ENCODE results near the gene CAPN14. TPM values are rescaled to one million over a fixed set of nuclear protein-coding genes. Genes with fewer than 3 reads are reported as not detected.

Gene CAPN14
- total RNA-seq, 3 donors from 2014 or later = 0.16 to 0.44 (median 0.33) TPM

DNA sequence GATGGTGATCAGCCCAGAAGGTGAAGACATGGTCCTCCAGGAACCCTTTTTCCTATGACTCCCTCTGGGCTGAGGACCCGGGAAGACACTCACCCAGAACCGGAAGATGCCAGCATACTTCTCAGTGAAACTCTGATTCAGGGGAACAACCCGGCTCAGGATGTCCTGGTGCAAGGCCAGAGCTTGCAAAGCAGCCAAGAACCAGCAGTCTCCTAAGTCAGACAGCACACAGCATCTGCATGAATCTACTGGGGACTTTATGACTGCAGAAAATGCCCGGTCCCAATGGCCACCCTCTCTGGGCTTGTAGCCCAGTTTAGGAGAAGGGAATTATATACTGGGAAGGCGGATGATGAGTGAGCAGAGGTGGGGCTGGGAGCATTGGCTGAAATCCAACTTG is 15.3 kb downstream of the CAPN14 start:
- no peak for DNase-seq (ENCODE audit: low spot score in 2 of 2)
- H3K9me3 ChIP-seq = no peaks in the 10 kb centered on the region
- TF ChIP-seq, protein P1, sequence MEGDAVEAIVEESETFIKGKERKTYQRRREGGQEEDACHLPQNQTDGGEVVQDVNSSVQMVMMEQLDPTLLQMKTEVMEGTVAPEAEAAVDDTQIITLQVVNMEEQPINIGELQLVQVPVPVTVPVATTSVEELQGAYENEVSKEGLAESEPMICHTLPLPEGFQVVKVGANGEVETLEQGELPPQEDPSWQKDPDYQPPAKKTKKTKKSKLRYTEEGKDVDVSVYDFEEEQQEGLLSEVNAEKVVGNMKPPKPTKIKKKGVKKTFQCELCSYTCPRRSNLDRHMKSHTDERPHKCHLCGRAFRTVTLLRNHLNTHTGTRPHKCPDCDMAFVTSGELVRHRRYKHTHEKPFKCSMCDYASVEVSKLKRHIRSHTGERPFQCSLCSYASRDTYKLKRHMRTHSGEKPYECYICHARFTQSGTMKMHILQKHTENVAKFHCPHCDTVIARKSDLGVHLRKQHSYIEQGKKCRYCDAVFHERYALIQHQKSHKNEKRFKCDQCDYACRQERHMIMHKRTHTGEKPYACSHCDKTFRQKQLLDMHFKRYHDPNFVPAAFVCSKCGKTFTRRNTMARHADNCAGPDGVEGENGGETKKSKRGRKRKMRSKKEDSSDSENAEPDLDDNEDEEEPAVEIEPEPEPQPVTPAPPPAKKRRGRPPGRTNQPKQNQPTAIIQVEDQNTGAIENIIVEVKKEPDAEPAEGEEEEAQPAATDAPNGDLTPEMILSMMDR (IDR thresholded peaks at IDR 0.05) = no peak
- TF ChIP-seq POLR2AphosphoS5 (IDR thresholded peaks at IDR 0.05) = no peak
- no peak for TF ChIP-seq POLR2A (IDR thresholded peaks at IDR 0.05)
- intact Hi-C loops (cut with DNase I; ENCODE audit: low total_unique reads) = no loop called here
- no peaks in the 10 kb centered on the region for H3K4me1 ChIP-seq
- H3K36me3 ChIP-seq = no peaks in the 10 kb centered on the region
- H3K27me3 ChIP-seq = no peaks in the 10 kb centered on the region
- H3K4me3 ChIP-seq = no peak overlapping the region
- no peak overlapping the region for H3K27ac ChIP-seq

DNA sequence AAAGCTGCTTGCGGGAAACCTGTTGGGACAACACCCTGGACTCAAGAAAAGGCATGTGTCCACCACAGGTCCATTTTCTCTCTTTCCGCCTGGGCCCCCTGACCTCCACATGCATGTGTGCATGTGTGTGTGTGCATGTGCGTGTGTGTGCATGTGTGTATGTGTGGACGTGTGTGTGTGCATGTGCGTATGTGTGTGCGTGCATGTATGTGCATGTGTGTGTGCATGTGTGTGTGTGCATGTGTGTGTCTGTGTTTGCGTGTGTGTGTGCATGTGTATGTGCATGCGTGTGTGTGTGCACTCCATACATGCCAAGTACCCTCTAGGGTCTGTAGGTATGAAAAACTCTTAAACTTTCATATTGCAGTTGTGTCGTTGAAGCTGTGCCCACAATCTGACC is 16.3 kb downstream of the CAPN14 start:
- no peak overlapping the region for H3K4me3 ChIP-seq
- H3K27ac ChIP-seq = no peak overlapping the region
- intact Hi-C loops (cut with DNase I; ENCODE audit: low total_unique reads) = no loop called here
- TF ChIP-seq, protein P1 (IDR thresholded peaks at IDR 0.05) = no peak
- no peak for TF ChIP-seq POLR2A (IDR thresholded peaks at IDR 0.05)
- no peak for TF ChIP-seq POLR2AphosphoS5 (IDR thresholded peaks at IDR 0.05)
- no peak for DNase-seq (ENCODE audit: low spot score in 2 of 2)
- H3K4me1 ChIP-seq = no peaks in the 10 kb centered on the region
- H3K36me3 ChIP-seq = no peaks in the 10 kb centered on the region
- no peaks in the 10 kb centered on the region for H3K9me3 ChIP-seq
- no peaks in the 10 kb centered on the region for H3K27me3 ChIP-seq

DNA sequence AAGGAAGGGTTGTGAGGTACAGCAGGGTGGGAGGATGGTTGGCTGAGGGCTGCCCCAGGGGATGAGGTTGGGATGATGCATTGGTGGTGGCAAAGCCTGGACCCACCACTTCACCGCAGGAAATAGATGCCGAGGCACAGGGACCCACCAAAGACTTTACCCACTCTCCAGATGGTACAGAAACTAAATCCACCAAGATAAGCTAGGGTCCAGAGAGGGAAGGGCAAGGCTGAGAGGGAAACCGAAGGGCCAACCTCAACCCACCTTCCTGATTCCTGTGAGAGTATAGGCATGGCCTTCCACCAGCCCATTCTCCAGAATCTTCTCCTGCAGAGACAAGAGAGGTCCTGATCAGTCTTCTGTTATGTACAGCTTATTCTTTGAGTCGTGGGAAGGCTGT is 18.1 kb downstream of the CAPN14 start:
- H3K9me3 ChIP-seq = no peaks in the 10 kb centered on the region
- no peaks in the 10 kb centered on the region for H3K36me3 ChIP-seq
- H3K27me3 ChIP-seq = no peaks in the 10 kb centered on the region
- no peak for DNase-seq (ENCODE audit: low spot score in 2 of 2)
- intact Hi-C loops (cut with DNase I; ENCODE audit: low total_unique reads) = no loop called here
- H3K27ac ChIP-seq = no peak overlapping the region
- H3K4me3 ChIP-seq = no peak overlapping the region
- TF ChIP-seq, protein P1 (IDR thresholded peaks at IDR 0.05) = no peak
- TF ChIP-seq POLR2A (IDR thresholded peaks at IDR 0.05) (no peak), POLR2AphosphoS5 (IDR thresholded peaks at IDR 0.05) (no peak)
- H3K4me1 ChIP-seq = no peaks in the 10 kb centered on the region

DNA sequence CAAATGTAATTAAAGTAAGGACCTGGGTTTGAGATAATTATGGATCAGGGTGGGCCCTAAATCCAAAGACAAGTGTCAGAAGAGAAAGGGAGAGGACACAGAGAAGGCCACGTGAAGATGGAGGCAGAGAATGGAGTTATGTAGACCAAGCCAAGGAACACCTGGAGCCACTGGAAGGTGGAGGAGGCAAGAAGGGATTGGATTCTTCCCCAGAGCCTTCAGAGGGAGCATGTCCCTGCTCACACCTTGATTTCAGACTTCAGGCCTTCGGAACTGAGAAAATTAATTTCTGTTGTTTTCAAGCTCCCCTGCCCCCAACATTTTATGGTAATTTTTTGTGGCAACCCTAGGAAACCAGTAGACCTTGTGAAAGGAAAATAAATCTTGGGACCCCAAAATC is 19.6 kb downstream of the CAPN14 start:
- H3K9me3 ChIP-seq = no peaks in the 10 kb centered on the region
- no peak overlapping the region for H3K4me3 ChIP-seq
- DNase-seq (ENCODE audit: low spot score in 2 of 2) = no peak
- no peak overlapping the region for H3K27ac ChIP-seq
- H3K27me3 ChIP-seq = no peaks in the 10 kb centered on the region
- H3K4me1 ChIP-seq = no peaks in the 10 kb centered on the region
- intact Hi-C loops (cut with DNase I; ENCODE audit: low total_unique reads) = no loop called here
- no peak for TF ChIP-seq POLR2AphosphoS5 (IDR thresholded peaks at IDR 0.05)
- TF ChIP-seq, protein P1 (IDR thresholded peaks at IDR 0.05) = no peak
- no peak for TF ChIP-seq POLR2A (IDR thresholded peaks at IDR 0.05)
- no peaks in the 10 kb centered on the region for H3K36me3 ChIP-seq

DNA sequence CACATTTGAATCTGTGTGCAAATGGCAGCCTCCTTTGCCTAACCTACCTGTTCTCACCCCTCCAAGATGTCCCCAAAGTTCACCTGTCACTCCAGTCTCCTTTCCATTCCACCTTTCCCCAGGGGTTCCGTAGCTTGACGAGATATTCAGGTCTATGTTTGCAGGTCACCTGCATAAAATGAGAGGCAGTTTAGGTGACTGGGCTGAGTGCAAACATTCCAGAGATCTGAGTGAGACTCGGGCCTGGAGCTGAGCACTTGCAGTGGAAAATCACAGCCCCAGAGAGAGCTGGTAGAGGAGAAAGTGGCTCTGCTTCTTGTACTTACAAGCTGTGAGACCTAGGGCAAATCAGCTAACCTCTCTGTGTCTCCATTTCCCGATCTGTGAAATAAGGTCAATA is 20.1 kb downstream of the CAPN14 start:
- Histone ChIP-seq H3K9me3 (no peaks in the 10 kb centered on the region), H3K4me3 (no peak overlapping the region), H3K27me3 (no peaks in the 10 kb centered on the region), H3K27ac (no peak overlapping the region), H3K4me1 (no peaks in the 10 kb centered on the region), H3K36me3 (no peaks in the 10 kb centered on the region)
- TF ChIP-seq POLR2AphosphoS5 (IDR thresholded peaks at IDR 0.05) (no peak), POLR2A (IDR thresholded peaks at IDR 0.05) (no peak)
- TF ChIP-seq, protein P1 (IDR thresholded peaks at IDR 0.05) = no peak
- intact Hi-C loops (cut with DNase I; ENCODE audit: low total_unique reads) = no loop called here
- DNase-seq (ENCODE audit: low spot score in 2 of 2) = no peak
